Uterus (tissue), 2 donors: ENCODE measurements around the gene KCNC3.

ENCODE experiments used
- CTCF ChIP-seq, 4 experiments: fragments of 200-600 bp in 2 of 4; fragments of 450-650 bp in 2 of 4; sonication (generic) in 2 of 4; IDR thresholded peaks; one replicate each; pipeline ENCODE4 v1.5.1; 2016 to 2019; ENCODE audit warnings: antibody characterized with exemption in 4 of 4, mild to moderate bottlenecking in 2 of 4, moderate library complexity in 1 of 4
- POLR2A ChIP-seq, 2 donors: fragments of 450-650 bp; IDR thresholded peaks; one replicate each; pipeline ENCODE4 v1.6.1; 2016; ENCODE audit warnings: antibody characterized with exemption in 2 of 2, mild to moderate bottlenecking in 1 of 2, moderate library complexity in 1 of 2

DNA sequence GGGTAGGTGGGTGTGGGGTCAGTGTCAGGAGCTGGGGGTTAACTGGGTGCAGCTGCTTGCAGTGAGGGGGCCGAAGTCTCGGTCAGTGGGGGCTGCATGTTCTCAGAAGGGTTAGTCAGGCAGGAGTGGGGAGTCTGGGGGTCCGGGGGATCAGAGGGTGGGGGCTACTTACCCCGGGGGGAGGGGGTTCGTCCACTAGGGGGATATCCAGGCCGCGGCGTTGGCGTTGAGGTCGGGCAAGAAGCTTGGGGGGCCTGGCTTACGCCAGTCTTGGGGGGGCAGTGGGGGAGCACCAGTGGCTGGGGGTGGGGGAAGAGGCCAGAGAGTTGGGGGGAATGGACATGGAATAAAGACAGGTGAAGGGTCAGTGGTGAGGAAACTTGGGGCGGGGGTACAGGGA lies 9.1 kb downstream of the KCNC3 start:
- TF ChIP-seq POLR2A (IDR thresholded peaks at IDR 0.05) (no peak), CTCF (IDR thresholded peaks at IDR 0.05) (no peak)
